Endothelial cell of umbilical vein (primary cell): Measurements from ENCODE around the gene BID.

Experiments
- EZH2 ChIP-seq: IDR thresholded peaks from 2 replicates; pipeline ENCODE4 v1.6.1; 2012; ENCODE audit warnings: borderline replicate concordance, low read depth, mild to moderate bottlenecking, moderate library complexity, low read length, inconsistent platforms; ENCODE audit not compliant: severe bottlenecking
- POLR2A ChIP-seq: IDR thresholded peaks from 2 replicates; pipeline ENCODE4 v1.6.1; 2012; ENCODE audit warnings: low read depth, mild to moderate bottlenecking, control low read depth, low read length
- TF ChIP-seq, protein P1 (sequence below), 2 donors: IDR thresholded peaks; 1 replicate in 1 of 2; 2 replicates in 1 of 2; pipeline ENCODE4 v1.5.1; 2011; ENCODE audit warnings: low read length in 2 of 2, mild to moderate bottlenecking in 2 of 2, moderate library complexity in 2 of 2, control low read depth in 1 of 2, inconsistent platforms in 1 of 2, low read depth in 1 of 2; ENCODE audit not compliant: insufficient read depth in 1 of 2; ENCODE audit errors: extremely low read depth in 1 of 2
- TF ChIP-seq, protein P2 (sequence below): IDR thresholded peaks from 2 replicates; pipeline ENCODE4 v1.6.1; 2011; ENCODE audit not compliant: insufficient read depth, insufficient read length

DNA sequence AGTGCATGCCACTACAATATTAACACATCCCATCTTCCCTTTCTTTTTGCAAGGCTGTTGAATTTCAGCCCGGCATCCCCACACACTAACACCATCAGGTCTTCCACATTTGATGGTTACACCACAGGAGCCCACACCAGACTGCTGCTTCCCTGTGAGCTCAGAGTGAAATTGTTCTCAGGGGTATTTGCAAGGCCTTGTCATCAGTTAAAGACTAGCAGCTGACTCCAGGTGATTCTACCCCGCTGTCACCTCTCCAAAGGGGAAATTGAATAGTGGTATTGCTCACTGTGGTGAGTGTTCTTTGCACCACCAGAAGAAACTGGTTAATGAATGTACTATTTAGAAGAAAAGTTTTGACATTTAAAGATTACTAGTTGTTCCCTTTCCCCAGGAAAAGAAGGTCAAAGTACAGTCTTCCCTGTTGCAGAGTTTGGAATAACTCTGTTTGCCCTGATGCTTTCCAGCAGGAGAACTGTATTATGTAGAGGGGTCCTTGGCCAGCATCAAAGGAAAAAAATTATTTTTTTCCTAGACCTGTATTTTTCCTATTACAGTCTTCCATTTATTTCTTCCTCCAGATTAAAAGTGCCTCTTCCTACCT, 41.9 kb downstream of the BID start:
- TF ChIP-seq, protein P1, sequence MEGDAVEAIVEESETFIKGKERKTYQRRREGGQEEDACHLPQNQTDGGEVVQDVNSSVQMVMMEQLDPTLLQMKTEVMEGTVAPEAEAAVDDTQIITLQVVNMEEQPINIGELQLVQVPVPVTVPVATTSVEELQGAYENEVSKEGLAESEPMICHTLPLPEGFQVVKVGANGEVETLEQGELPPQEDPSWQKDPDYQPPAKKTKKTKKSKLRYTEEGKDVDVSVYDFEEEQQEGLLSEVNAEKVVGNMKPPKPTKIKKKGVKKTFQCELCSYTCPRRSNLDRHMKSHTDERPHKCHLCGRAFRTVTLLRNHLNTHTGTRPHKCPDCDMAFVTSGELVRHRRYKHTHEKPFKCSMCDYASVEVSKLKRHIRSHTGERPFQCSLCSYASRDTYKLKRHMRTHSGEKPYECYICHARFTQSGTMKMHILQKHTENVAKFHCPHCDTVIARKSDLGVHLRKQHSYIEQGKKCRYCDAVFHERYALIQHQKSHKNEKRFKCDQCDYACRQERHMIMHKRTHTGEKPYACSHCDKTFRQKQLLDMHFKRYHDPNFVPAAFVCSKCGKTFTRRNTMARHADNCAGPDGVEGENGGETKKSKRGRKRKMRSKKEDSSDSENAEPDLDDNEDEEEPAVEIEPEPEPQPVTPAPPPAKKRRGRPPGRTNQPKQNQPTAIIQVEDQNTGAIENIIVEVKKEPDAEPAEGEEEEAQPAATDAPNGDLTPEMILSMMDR (IDR thresholded peaks at IDR 0.05; ENCODE audit: extremely low read depth in 1 of 2, insufficient read depth in 1 of 2, low read depth in 1 of 2, low read length in 2 of 2): no peak
- TF ChIP-seq EZH2 (no peak), POLR2A (no peak)
- TF ChIP-seq, protein P2, sequence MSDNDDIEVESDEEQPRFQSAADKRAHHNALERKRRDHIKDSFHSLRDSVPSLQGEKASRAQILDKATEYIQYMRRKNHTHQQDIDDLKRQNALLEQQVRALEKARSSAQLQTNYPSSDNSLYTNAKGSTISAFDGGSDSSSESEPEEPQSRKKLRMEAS: no peak
